Endothelial cell of umbilical vein (primary cell): ENCODE measurements around the gene LDLRAD4. TPM values are rescaled to one million over a fixed set of nuclear protein-coding genes. Genes with fewer than 3 reads are reported as not detected.

Experiments
- BruUV-seq: library from RNA; stranded (reverse); fragments of 400-500 nt; replicated peaks from 2 replicates; lab custom pipeline; 2021; lab: Mats Ljungman, UMichigan
- CTCF ChIA-PET: fragments of 300-600, 350-600 bp; sonication (Branson Sonifier 250); formaldehyde crosslinking; loops from one replicate; lab custom pipeline; 2021; ENCODE audit warnings: antibody characterized with exemption, inconsistent platforms; lab: Charles Lee
- POLR2A ChIA-PET: fragments of 300-600, 350-600 bp; sonication (Branson Sonifier 250); formaldehyde crosslinking; loops from one replicate; lab custom pipeline; 2021; ENCODE audit warnings: antibody characterized with exemption, inconsistent platforms; lab: Charles Lee
- DNase-seq: peaks from one replicate; pipeline ENCODE4 v3.0.0-alpha.2; 2011; ENCODE audit warnings: low read depth, low spot score
- FAIRE-seq: peaks from 2 replicates; lab custom pipeline; 2011; peaks lifted over from hg19 to GRCh38; lab: Jason Lieb, UNC
- H2AFZ ChIP-seq: 2 replicates; pipeline ENCODE4 v1.6.0; 2012; ENCODE audit warnings: low read depth, low read length, control low read depth, inconsistent platforms
- H3K27ac ChIP-seq: 2 replicates; pipeline ENCODE4 v1.5.1; 2011; ENCODE audit warnings: low read depth, mild to moderate bottlenecking, control low read depth, low read length, moderate library complexity; ENCODE audit not compliant: insufficient read depth
- H3K27me3 ChIP-seq, 2 experiments: 2 replicates each; pipeline versions ENCODE4 v1.6.0 to v1.6.1; 2011; ENCODE audit warnings: low read length in 2 of 2, mixed read lengths in 1 of 2; ENCODE audit not compliant: control insufficient read depth in 2 of 2, insufficient read depth in 2 of 2
- H3K36me3 ChIP-seq, 2 experiments: 2 replicates in 1 of 2; 3 replicates in 1 of 2; pipeline ENCODE4 v1.5.1; 2011; ENCODE audit warnings: low read length in 2 of 2, mild to moderate bottlenecking in 1 of 2, moderate library complexity in 1 of 2; ENCODE audit not compliant: control insufficient read depth in 2 of 2, insufficient read depth in 2 of 2; ENCODE audit errors: extremely low read depth in 1 of 2
- H3K4me1 ChIP-seq: 3 replicates; pipeline ENCODE4 v1.5.1; 2011; ENCODE audit warnings: mild to moderate bottlenecking, low read length; ENCODE audit not compliant: control insufficient read depth, insufficient read depth; ENCODE audit errors: extremely low read depth
- H3K4me2 ChIP-seq: 2 replicates; pipeline ENCODE4 v1.6.1; 2011; ENCODE audit warnings: low read length, control low read depth, mixed read lengths; ENCODE audit not compliant: insufficient read depth
- H3K4me3 ChIP-seq, 3 experiments: fragments of 200-600 bp in 1 of 3; sonication (generic), shearing (Covaris generic) in 1 of 3; replicated peaks in 1 of 3; 2 replicates each; pipeline ENCODE4 v1.5.1; 2011 to 2016; ENCODE audit warnings: control low read depth in 3 of 3, low read length in 3 of 3, mild to moderate bottlenecking in 2 of 3, inconsistent platforms in 1 of 3, low read depth in 1 of 3, moderate library complexity in 1 of 3; ENCODE audit not compliant: insufficient read depth in 1 of 3
- H3K79me2 ChIP-seq: 2 replicates; pipeline ENCODE4 v1.6.0; 2012; ENCODE audit warnings: low read length, inconsistent platforms; ENCODE audit not compliant: control insufficient read depth, insufficient read depth
- H3K9ac ChIP-seq: replicated peaks from 2 replicates; pipeline ENCODE3; 2011; ENCODE audit warnings: low read length, control low read depth; ENCODE audit not compliant: insufficient read depth; ENCODE audit errors: extremely low read depth
- H3K9me1 ChIP-seq: replicated peaks from 3 replicates; pipeline ENCODE4 v1.6.0; 2011; ENCODE audit warnings: mild to moderate bottlenecking, low read length; ENCODE audit not compliant: control insufficient read depth, insufficient read depth; ENCODE audit errors: extremely low read depth
- H3K9me3 ChIP-seq: replicated peaks from 2 replicates; pipeline ENCODE4 v1.5.1; 2012; ENCODE audit warnings: low read length, inconsistent platforms; ENCODE audit not compliant: control insufficient read depth, insufficient read depth
- H4K20me1 ChIP-seq: replicated peaks from 2 replicates; pipeline ENCODE3; 2011; ENCODE audit warnings: mild to moderate bottlenecking, low read length; ENCODE audit not compliant: control insufficient read depth, insufficient read depth; ENCODE audit errors: extremely low read depth
- CTCF ChIP-seq, 2 donors: IDR thresholded peaks; 1 replicate in 1 of 2; 2 replicates in 1 of 2; pipeline ENCODE4 v1.5.1; 2011; ENCODE audit warnings: low read length in 2 of 2, mild to moderate bottlenecking in 2 of 2, moderate library complexity in 2 of 2, control low read depth in 1 of 2, inconsistent platforms in 1 of 2, low read depth in 1 of 2; ENCODE audit not compliant: insufficient read depth in 1 of 2; ENCODE audit errors: extremely low read depth in 1 of 2
- EZH2 ChIP-seq: IDR thresholded peaks from 2 replicates; pipeline ENCODE4 v1.6.1; 2012; ENCODE audit warnings: borderline replicate concordance, low read depth, mild to moderate bottlenecking, moderate library complexity, low read length, inconsistent platforms; ENCODE audit not compliant: severe bottlenecking
- FOS ChIP-seq: IDR thresholded peaks from 2 replicates; pipeline ENCODE4 v1.6.1; 2011; ENCODE audit warnings: mild to moderate bottlenecking, low read length, moderate library complexity, borderline replicate concordance; ENCODE audit not compliant: insufficient read depth
- GATA2 ChIP-seq: IDR thresholded peaks from 2 replicates; pipeline ENCODE4 v1.7.0; 2011; ENCODE audit warnings: low read depth, mild to moderate bottlenecking, moderate library complexity, mixed read lengths, low read length; ENCODE audit not compliant: insufficient read length, insufficient read depth
- JUN ChIP-seq: IDR thresholded peaks from 2 replicates; pipeline ENCODE4 v1.6.1; 2011; ENCODE audit warnings: borderline replicate concordance, low read depth; ENCODE audit not compliant: insufficient read length, insufficient read depth
- MYC ChIP-seq: IDR thresholded peaks from one replicate; pipeline ENCODE4 v1.6.1; 2011; ENCODE audit warnings: mild to moderate bottlenecking, low read depth, low read length
- POLR2A ChIP-seq: IDR thresholded peaks from 2 replicates; pipeline ENCODE4 v1.6.1; 2012; ENCODE audit warnings: low read depth, mild to moderate bottlenecking, control low read depth, low read length
- POLR2AphosphoS5 ChIP-seq: IDR thresholded peaks from 2 replicates; pipeline ENCODE4 v1.6.1; 2012; ENCODE audit warnings: low read depth, mild to moderate bottlenecking, control low read depth, low read length, moderate library complexity; ENCODE audit not compliant: insufficient read depth
- dilution Hi-C: fragments of 300-500 bp; cut with MboI; formaldehyde crosslinking; loops from one replicate; pipeline ENCODE4 v1.15.0; 2019; ENCODE audit warnings: low sequenced_read_pairs; ENCODE audit not compliant: extremely low pct_ligation_motif_present
- intact Hi-C: fragments of 100-400 bp; cut with micrococcal nuclease; formaldehyde crosslinking; loops from one replicate; pipeline ENCODE4 v1.10.0; 2022
- polyA plus RNA-seq, 4 experiments: library from polyadenylated mRNA; depleted of rRNA in 3 of 4; stranded (reverse) in 3 of 4; unstranded in 1 of 4; fragments of >200 nt; gene quantifications; 2 replicates each; pipeline versions ENCODE4 v1.2.1 to v1.2.3, GENCODE V29; 2011 to 2012; ENCODE audit warnings: missing spikeins in 1 of 4
- total RNA-seq: library from RNA; stranded (reverse); gene quantifications from 2 replicates; pipeline ENCODE4 v1.2.3, GENCODE V29; 2021
- TF ChIP-seq, protein P1 (sequence below): IDR thresholded peaks from 2 replicates; pipeline ENCODE4 v1.6.1; 2011; ENCODE audit not compliant: insufficient read depth, insufficient read length

LDLRAD4 gene
- total and polyA plus RNA-seq, 2 donors (not counting 3 experiments of a cell fraction or from before 2014, with no cell fraction given) = 5.2 to 6.5 TPM

GRCh38 chr18:13324880-13325279 lies 106.3 kb downstream of the LDLRAD4 start:
- POLR2A ChIA-PET = no interaction called here
- CTCF ChIA-PET = no interaction called here

More at GRCh38 chr18:13324880-13325279, 106.3 kb downstream of the LDLRAD4 start:
- no peak overlapping the region for H3K27ac ChIP-seq
- H3K4me1 ChIP-seq = no peaks in the 10 kb centered on the region
- H3K9me3 ChIP-seq = no peaks in the 10 kb centered on the region
- intact Hi-C loops (no loop called here), dilution Hi-C loops (no loop called here)
- H3K79me2 ChIP-seq = no peaks in the 10 kb centered on the region
- H3K4me3 ChIP-seq = no peak overlapping the region
- H3K9me1 ChIP-seq = no peaks in the 10 kb centered on the region
- no peak for DNase-seq
- H3K4me2 ChIP-seq = no peak overlapping the region
- no peak overlapping the region for H2AFZ ChIP-seq
- BruUV-seq = no TSS peak
- H3K9ac ChIP-seq = no peak overlapping the region
- no peak for TF ChIP-seq CTCF (IDR thresholded peaks at IDR 0.05; ENCODE audit: extremely low read depth in 1 of 2, insufficient read depth in 1 of 2, low read depth in 1 of 2, low read length in 2 of 2)
- TF ChIP-seq EZH2 = no peak
- TF ChIP-seq JUN = no peak
- no peak for TF ChIP-seq FOS
- no peak for TF ChIP-seq GATA2
- no peak for TF ChIP-seq POLR2AphosphoS5
- TF ChIP-seq, protein P1, sequence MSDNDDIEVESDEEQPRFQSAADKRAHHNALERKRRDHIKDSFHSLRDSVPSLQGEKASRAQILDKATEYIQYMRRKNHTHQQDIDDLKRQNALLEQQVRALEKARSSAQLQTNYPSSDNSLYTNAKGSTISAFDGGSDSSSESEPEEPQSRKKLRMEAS = no peak
- TF ChIP-seq POLR2A = no peak
- no peak for TF ChIP-seq MYC
- no peaks in the 10 kb centered on the region for H3K36me3 ChIP-seq
- no peaks in the 10 kb centered on the region for H3K27me3 ChIP-seq
- no peak for FAIRE-seq
- H4K20me1 ChIP-seq = no peaks in the 10 kb centered on the region
